HG02610 (cell line): ENCODE measurements around the gene CLEC2B.

ENCODE experiments used
- ATAC-seq: cut with Tn5 transposase; IDR thresholded peaks from one replicate; pipeline ENCODE4 v1.9.1; 2021; ENCODE audit warnings: mild to moderate bottlenecking, moderate library complexity; ENCODE audit not compliant: unreplicated experiment

The CLEC2B gene

GRCh38 chr12:9810671-9811070, 58.5 kb downstream of the CLEC2B start:
- no peak for ATAC-seq

GRCh38 chr12:9809866-9810265, 59.3 kb downstream of the CLEC2B start:
- no peak for ATAC-seq

GRCh38 chr12:9809338-9809737, 59.8 kb downstream of the CLEC2B start:
- ATAC-seq: no peak

GRCh38 chr12:9808504-9808903, 60.6 kb downstream of the CLEC2B start:
- ATAC-seq: no peak

GRCh38 chr12:9806714-9807113, 62.4 kb downstream of the CLEC2B start:
- ATAC-seq: no peak

GRCh38 chr12:9805883-9806282, 63.3 kb downstream of the CLEC2B start:
- ATAC-seq: no peak
